K562 (cell line): ENCODE measurements around the gene LRRC1.

Experiments used
- ATF7 ChIP-seq: fragments of 450-650 bp; IDR thresholded peaks from 2 replicates; pipeline ENCODE4 v1.7.1; 2014; ENCODE audit warnings: mild to moderate bottlenecking, moderate library complexity
- BACH1 ChIP-seq: fragments of 200-800 bp; sonication (Bioruptor generic); IDR thresholded peaks from 2 replicates; pipeline ENCODE4 v1.6.1; 2016; ENCODE audit warnings: missing genetic modification characterization, missing compliant biosample characterization
- BHLHE40 ChIP-seq: IDR thresholded peaks from 2 replicates; pipeline ENCODE4 v1.6.1; 2011; ENCODE audit warnings: low read length, improper control_type of control experiment
- CTCF ChIP-seq, 3 experiments: IDR thresholded peaks in 2 of 3; conservative IDR thresholded peaks in 1 of 3; 2 replicates each; pipeline ENCODE4 v1.5.1; 2011 to 2012; ENCODE audit warnings: low read length in 3 of 3, mild to moderate bottlenecking in 3 of 3, control low read depth in 2 of 3, improper control_type of control experiment in 1 of 3, inconsistent platforms in 1 of 3, low read depth in 1 of 3, mixed read lengths in 1 of 3, moderate library complexity in 1 of 3; ENCODE audit not compliant: insufficient read depth in 2 of 3
- MAX ChIP-seq: sonication (generic); formaldehyde crosslinking; IDR thresholded peaks from 2 replicates; pipeline ENCODE4 v1.9.0; 2022; ENCODE audit warnings: mild to moderate bottlenecking, missing genetic modification reagents
- MYC ChIP-seq, 2 experiments: fragments of 250-450 bp in 1 of 2; sonication (Bioruptor Pico) in 1 of 2; IDR thresholded peaks; 2 replicates each; pipeline versions ENCODE4 v1.5.1 to v1.6.1; 2012 to 2021; ENCODE audit warnings: low read depth in 2 of 2, borderline replicate concordance in 1 of 2, improper control_type of control experiment in 1 of 2, low read length in 1 of 2, mild to moderate bottlenecking in 1 of 2, moderate library complexity in 1 of 2
- PML ChIP-seq: IDR thresholded peaks from 2 replicates; pipeline ENCODE4 v1.6.1; 2012; ENCODE audit warnings: low read length, inconsistent platforms
- RBM34 ChIP-seq: fragments of 200-400 bp; formaldehyde crosslinking; IDR thresholded peaks from 2 replicates; pipeline ENCODE4 v1.6.1; 2018; ENCODE audit warnings: low read length, borderline replicate concordance; ENCODE audit not compliant: insufficient read depth
- ZNF124 ChIP-seq: sonication (generic); formaldehyde crosslinking; IDR thresholded peaks from 2 replicates; pipeline ENCODE4 v1.8.1; 2022; ENCODE audit warnings: missing genetic modification reagents
- ZNF232 ChIP-seq: sonication (generic); formaldehyde crosslinking; IDR thresholded peaks from 2 replicates; pipeline ENCODE4 v1.8.0; 2022; ENCODE audit warnings: mild to moderate bottlenecking, missing genetic modification reagents

DNA sequence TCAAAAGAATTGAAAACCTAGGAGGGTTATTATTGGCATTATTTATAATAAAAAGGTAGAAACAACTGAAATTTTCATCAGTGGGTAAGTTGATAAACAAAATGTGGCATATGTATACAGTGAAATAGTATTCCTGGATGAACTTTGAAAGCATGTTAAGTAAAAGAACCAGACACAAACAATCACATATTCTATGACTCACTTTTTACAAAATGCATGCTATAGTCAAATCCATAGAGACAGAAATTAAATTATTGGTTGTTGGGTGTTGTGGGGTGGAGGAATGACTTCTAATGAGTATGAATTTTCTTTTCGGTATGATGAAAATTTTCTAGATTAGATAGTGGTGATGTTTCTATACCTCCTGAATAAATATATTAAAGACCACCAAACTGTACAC is 94.6 kb downstream of the LRRC1 start:
- TF ChIP-seq BACH1 (no peak), MYC (IDR thresholded peaks at IDR 0.05; ENCODE audit: low read depth, low read length) (no peak), MYC (CRISPR knock-in tag; IDR thresholded peaks at IDR 0.05; ENCODE audit: borderline replicate concordance, low read depth) (no peak), CTCF (IDR thresholded peaks at IDR 0.05 in 2 of 3, conservative IDR thresholded peaks at IDR 0.05 in 1 of 3; ENCODE audit: insufficient read depth in 2 of 3, low read depth in 1 of 3, low read length in 3 of 3) (no peak), BHLHE40 (no peak), RBM34 (no peak), ZNF124 (CRISPR knock-in tag) (no peak), PML (no peak), MAX (no peak), ATF7 (no peak), ZNF232 (CRISPR knock-in tag) (no peak)
